Body of pancreas (tissue), 4 donors: ENCODE data around the gene PTPRN2.

Experiments
- CTCF ChIP-seq, 7 experiments: fragments of 450-650 bp in 4 of 7; fragments of 200-600 bp in 3 of 7; sonication (generic) in 3 of 7; IDR thresholded peaks; one replicate each; pipeline ENCODE4 v1.5.1; 2016 to 2019; ENCODE audit warnings: antibody characterized with exemption in 7 of 7
- POLR2A ChIP-seq, 3 donors: fragments of 450-650 bp; IDR thresholded peaks; one replicate each; pipeline ENCODE4 v1.6.1; 2016; ENCODE audit warnings: antibody characterized with exemption in 3 of 3, mild to moderate bottlenecking in 2 of 3

GRCh38 chr7:158013085-158013668 lies 574.4 kb downstream of the PTPRN2 start:
- TF ChIP-seq CTCF (IDR thresholded peaks at IDR 0.05) (no peak), POLR2A (IDR thresholded peaks at IDR 0.05) (no peak)
